WTC11 (cell line): Measurements from ENCODE around the gene NRXN2. TPM values are rescaled to one million over a fixed set of nuclear protein-coding genes. Genes with fewer than 3 reads are reported as not detected.

Experiments
- ATAC-seq: fragments of 200-7000 bp; cut with Tn5 transposase; 2 replicates; pipeline ENCODE4 v1.10.0; 2021; ENCODE audit warnings: mild to moderate bottlenecking, moderate library complexity
- CTCF ChIA-PET: fragments of 300-600 bp; sonication (Branson Sonifier 250); formaldehyde crosslinking; loops from one replicate; lab custom pipeline; 2021; ENCODE audit warnings: antibody characterized with exemption; lab: Charles Lee
- POLR2A ChIA-PET: fragments of 350-600 bp; sonication (Branson Sonifier 250); formaldehyde crosslinking; loops from one replicate; lab custom pipeline; 2021; ENCODE audit warnings: antibody characterized with exemption; lab: Charles Lee
- DNase-seq: peaks from one replicate; pipeline ENCODE4 v3.0.0; 2021; ENCODE audit warnings: low spot score
- H3K27ac Mint-ChIP-seq: 2 replicates; pipeline ENCODE4 v1.8.0; 2021; ENCODE audit warnings: mixed read lengths
- H3K27me3 Mint-ChIP-seq: 2 replicates; pipeline ENCODE4 v1.8.0; 2021; ENCODE audit warnings: low read depth, mild to moderate bottlenecking, moderate library complexity, mixed read lengths
- H3K36me3 Mint-ChIP-seq: 2 replicates; pipeline ENCODE4 v1.8.0; 2021; ENCODE audit warnings: mixed read lengths
- H3K4me1 Mint-ChIP-seq: 2 replicates; pipeline ENCODE4 v1.8.0; 2022; ENCODE audit warnings: mixed read lengths
- H3K4me3 Mint-ChIP-seq: 2 replicates; pipeline ENCODE4 v1.8.0; 2021; ENCODE audit warnings: mild to moderate bottlenecking, moderate library complexity, mixed read lengths
- H3K9me3 Mint-ChIP-seq: 2 replicates; pipeline ENCODE4 v1.8.0; 2021; ENCODE audit warnings: mixed read lengths
- EMX1 ChIP-seq: fragments of 250-450 bp; sonication (Bioruptor Pico); IDR thresholded peaks from 2 replicates; pipeline ENCODE4 v1.8.0; 2021; ENCODE audit warnings: mild to moderate bottlenecking
- ESRRA ChIP-seq: sonication (generic); formaldehyde crosslinking; IDR thresholded peaks from 2 replicates; pipeline ENCODE4 v1.8.1; 2022; ENCODE audit warnings: mild to moderate bottlenecking, missing genetic modification reagents, borderline replicate concordance
- FOXK1 ChIP-seq: sonication (generic); formaldehyde crosslinking; IDR thresholded peaks from 2 replicates; pipeline ENCODE4 v1.8.0; 2022; ENCODE audit warnings: mild to moderate bottlenecking, moderate library complexity, missing genetic modification reagents
- FOXP1 ChIP-seq: sonication (generic); formaldehyde crosslinking; IDR thresholded peaks from 2 replicates; pipeline ENCODE4 v1.8.0; 2022; ENCODE audit warnings: missing genetic modification reagents, mild to moderate bottlenecking, moderate library complexity, borderline replicate concordance
- GABPB1 ChIP-seq: sonication (generic); formaldehyde crosslinking; IDR thresholded peaks from 2 replicates; pipeline ENCODE4 v1.8.1; 2023; ENCODE audit warnings: mild to moderate bottlenecking, missing genetic modification reagents
- NFYB ChIP-seq: sonication (generic); formaldehyde crosslinking; conservative IDR thresholded peaks from 2 replicates; pipeline ENCODE4 v1.8.0; 2022; ENCODE audit warnings: low read depth, missing genetic modification reagents
- NR1H2 ChIP-seq: sonication (generic); formaldehyde crosslinking; IDR thresholded peaks from 2 replicates; pipeline ENCODE4 v1.9.0; 2021; ENCODE audit warnings: mild to moderate bottlenecking, moderate library complexity, missing genetic modification reagents
- NR2C2 ChIP-seq: sonication (generic); formaldehyde crosslinking; IDR thresholded peaks from 2 replicates; pipeline ENCODE4 v1.8.0; 2022; ENCODE audit warnings: mild to moderate bottlenecking, missing genetic modification reagents
- SMAD4 ChIP-seq: sonication (generic); formaldehyde crosslinking; IDR thresholded peaks from 2 replicates; pipeline ENCODE4 v1.8.0; 2022; ENCODE audit warnings: mild to moderate bottlenecking, missing genetic modification reagents
- TEAD4 ChIP-seq: sonication (generic); formaldehyde crosslinking; IDR thresholded peaks from 2 replicates; pipeline ENCODE4 v1.8.0; 2022; ENCODE audit warnings: mild to moderate bottlenecking, missing genetic modification reagents
- ZNF121 ChIP-seq: sonication (generic); formaldehyde crosslinking; IDR thresholded peaks from 2 replicates; pipeline ENCODE4 v1.8.0; 2023; ENCODE audit warnings: missing genetic modification reagents
- ZNF232 ChIP-seq: sonication (generic); formaldehyde crosslinking; IDR thresholded peaks from 2 replicates; pipeline ENCODE4 v1.8.0; 2022; ENCODE audit warnings: mild to moderate bottlenecking, missing genetic modification reagents
- ZNF317 ChIP-seq: sonication (generic); formaldehyde crosslinking; IDR thresholded peaks from 2 replicates; pipeline ENCODE4 v1.8.1; 2023; ENCODE audit warnings: low read depth, mild to moderate bottlenecking, moderate library complexity, missing genetic modification reagents, borderline replicate concordance
- total RNA-seq: library from RNA; stranded (reverse); gene quantifications from 3 replicates; pipeline ENCODE4 v1.2.3, GENCODE V29; 2021
- TF ChIP-seq, protein P1 (sequence below): sonication (generic); formaldehyde crosslinking; IDR thresholded peaks from 2 replicates; pipeline ENCODE4 v1.8.0; 2022; ENCODE audit warnings: mild to moderate bottlenecking, missing genetic modification reagents
- TF ChIP-seq, protein P2 (sequence below): sonication (generic); formaldehyde crosslinking; IDR thresholded peaks from 2 replicates; pipeline ENCODE4 v1.8.0; 2023; ENCODE audit warnings: missing genetic modification reagents
- TF ChIP-seq, protein P3 (sequence below): sonication (generic); formaldehyde crosslinking; IDR thresholded peaks from 2 replicates; pipeline ENCODE4 v1.8.0; 2023; ENCODE audit warnings: missing genetic modification reagents, mild to moderate bottlenecking, borderline replicate concordance
- TF ChIP-seq, protein P4 (sequence below): fragments of 200-600 bp; IDR thresholded peaks from 2 replicates; pipeline ENCODE4 v1.8.0; 2022; ENCODE audit warnings: antibody characterized with exemption
- TF ChIP-seq, protein P5 (sequence below): sonication (generic); formaldehyde crosslinking; IDR thresholded peaks from 2 replicates; pipeline ENCODE4 v1.8.0; 2023; ENCODE audit warnings: mild to moderate bottlenecking, missing genetic modification reagents
- TF ChIP-seq, protein P6 (sequence below): sonication (generic); formaldehyde crosslinking; IDR thresholded peaks from 2 replicates; pipeline ENCODE4 v1.8.1; 2022; ENCODE audit warnings: missing genetic modification reagents, borderline replicate concordance
- TF ChIP-seq, protein P7 (sequence below): fragments of 250-450 bp; sonication (Bioruptor Pico); conservative IDR thresholded peaks from 2 replicates; pipeline ENCODE4 v1.9.0; 2021; ENCODE audit warnings: mild to moderate bottlenecking

NRXN2 gene
- total RNA-seq, 1 experiment from 2014 or later = 8.6 TPM

DNA sequence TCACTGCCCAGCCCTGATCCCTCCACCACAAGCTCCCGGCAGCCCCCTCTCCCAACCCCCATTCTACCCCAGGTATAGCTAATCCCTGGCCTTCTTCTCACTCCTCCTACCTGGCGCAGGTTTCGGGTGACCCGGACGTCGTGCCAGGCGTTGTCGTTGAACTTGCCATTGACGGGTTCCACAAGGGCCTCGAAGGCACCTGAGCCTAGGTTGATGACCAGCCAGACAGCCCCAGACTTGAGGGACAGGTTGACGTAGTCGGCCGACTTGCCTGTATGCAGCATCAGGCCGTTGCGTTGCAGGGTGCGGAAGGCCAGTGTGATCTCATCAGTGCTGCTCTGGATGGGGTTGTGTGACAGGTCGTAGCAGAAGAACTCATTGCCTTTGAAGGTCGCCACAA, 37.5 kb downstream of the NRXN2 start:
- no peaks in the 10 kb centered on the region for H3K9me3 Mint-ChIP-seq
- ChIA-PET POLR2A (no interaction called here), CTCF (no interaction called here)
- H3K4me1 Mint-ChIP-seq = peaks cover 14% of the 10 kb centered on the region
- H3K36me3 Mint-ChIP-seq = no peaks in the 10 kb centered on the region
- H3K27ac Mint-ChIP-seq = no peak overlapping the region; the same call in 1 of the 2 replicates
- peaks cover 34% of the 10 kb centered on the region for H3K27me3 Mint-ChIP-seq
- DNase-seq (no peak), ATAC-seq (no peak)
- TF ChIP-seq ZNF317 (CRISPR knock-in tag) = no peak
- no peak for TF ChIP-seq TEAD4
- no peak overlapping the region for H3K4me3 Mint-ChIP-seq

DNA sequence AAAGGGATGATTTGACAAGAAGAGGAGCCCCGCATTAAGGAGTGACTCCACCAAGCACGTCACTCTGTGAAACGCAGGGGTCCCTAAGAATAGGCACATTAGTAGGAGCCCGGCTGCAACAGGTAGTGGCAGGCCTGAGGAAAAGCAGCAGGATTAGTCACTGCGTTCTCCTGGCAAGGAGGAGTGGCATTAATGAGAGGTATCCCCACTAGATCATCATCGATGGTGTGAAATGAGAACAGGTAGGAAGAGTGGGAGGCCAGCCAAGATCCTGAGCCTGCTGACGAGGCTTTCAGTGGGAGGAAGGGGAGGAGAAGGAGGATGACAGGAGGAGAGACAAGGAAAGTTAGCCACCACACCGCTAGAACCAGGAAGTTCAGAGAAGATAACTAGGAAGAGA, 38.6 kb downstream of the NRXN2 start:
- no peak for DNase-seq
- Mint-ChIP-seq H3K9me3 (no peaks in the 10 kb centered on the region), H3K36me3 (no peaks in the 10 kb centered on the region), H3K4me1 (peaks cover 14% of the 10 kb centered on the region), H3K4me3 (no peak overlapping the region), H3K27me3 (peaks cover 46% of the 10 kb centered on the region), H3K27ac (no peak overlapping the region)
- CTCF ChIA-PET = interaction anchor here (0.7 to 0.8 kb wide), 2 partner anchors 8 to 27 kb away, joined by 3 read pairs; no protein-coding TSS in a partner anchor
- POLR2A ChIA-PET = interaction anchor here (0.5 kb wide), 1 partner anchor 1939 kb away, joined by 6 read pairs; no protein-coding TSS in a partner anchor
- no peak for ATAC-seq
- TF ChIP-seq, protein P1, sequence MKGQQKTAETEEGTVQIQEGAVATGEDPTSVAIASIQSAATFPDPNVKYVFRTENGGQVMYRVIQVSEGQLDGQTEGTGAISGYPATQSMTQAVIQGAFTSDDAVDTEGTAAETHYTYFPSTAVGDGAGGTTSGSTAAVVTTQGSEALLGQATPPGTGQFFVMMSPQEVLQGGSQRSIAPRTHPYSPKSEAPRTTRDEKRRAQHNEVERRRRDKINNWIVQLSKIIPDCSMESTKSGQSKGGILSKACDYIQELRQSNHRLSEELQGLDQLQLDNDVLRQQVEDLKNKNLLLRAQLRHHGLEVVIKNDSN (CRISPR knock-in tag) = no peak
- TF ChIP-seq GABPB1 = no peak
- no peak for TF ChIP-seq ZNF121 (CRISPR knock-in tag)
- TF ChIP-seq, protein P2, sequence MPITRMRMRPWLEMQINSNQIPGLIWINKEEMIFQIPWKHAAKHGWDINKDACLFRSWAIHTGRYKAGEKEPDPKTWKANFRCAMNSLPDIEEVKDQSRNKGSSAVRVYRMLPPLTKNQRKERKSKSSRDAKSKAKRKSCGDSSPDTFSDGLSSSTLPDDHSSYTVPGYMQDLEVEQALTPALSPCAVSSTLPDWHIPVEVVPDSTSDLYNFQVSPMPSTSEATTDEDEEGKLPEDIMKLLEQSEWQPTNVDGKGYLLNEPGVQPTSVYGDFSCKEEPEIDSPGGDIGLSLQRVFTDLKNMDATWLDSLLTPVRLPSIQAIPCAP (CRISPR knock-in tag) = no peak
- TF ChIP-seq FOXK1 (CRISPR knock-in tag) = no peak
- TF ChIP-seq ESRRA (CRISPR knock-in tag) = no peak
- TF ChIP-seq FOXP1 (CRISPR knock-in tag) = no peak
- TF ChIP-seq, protein P3, sequence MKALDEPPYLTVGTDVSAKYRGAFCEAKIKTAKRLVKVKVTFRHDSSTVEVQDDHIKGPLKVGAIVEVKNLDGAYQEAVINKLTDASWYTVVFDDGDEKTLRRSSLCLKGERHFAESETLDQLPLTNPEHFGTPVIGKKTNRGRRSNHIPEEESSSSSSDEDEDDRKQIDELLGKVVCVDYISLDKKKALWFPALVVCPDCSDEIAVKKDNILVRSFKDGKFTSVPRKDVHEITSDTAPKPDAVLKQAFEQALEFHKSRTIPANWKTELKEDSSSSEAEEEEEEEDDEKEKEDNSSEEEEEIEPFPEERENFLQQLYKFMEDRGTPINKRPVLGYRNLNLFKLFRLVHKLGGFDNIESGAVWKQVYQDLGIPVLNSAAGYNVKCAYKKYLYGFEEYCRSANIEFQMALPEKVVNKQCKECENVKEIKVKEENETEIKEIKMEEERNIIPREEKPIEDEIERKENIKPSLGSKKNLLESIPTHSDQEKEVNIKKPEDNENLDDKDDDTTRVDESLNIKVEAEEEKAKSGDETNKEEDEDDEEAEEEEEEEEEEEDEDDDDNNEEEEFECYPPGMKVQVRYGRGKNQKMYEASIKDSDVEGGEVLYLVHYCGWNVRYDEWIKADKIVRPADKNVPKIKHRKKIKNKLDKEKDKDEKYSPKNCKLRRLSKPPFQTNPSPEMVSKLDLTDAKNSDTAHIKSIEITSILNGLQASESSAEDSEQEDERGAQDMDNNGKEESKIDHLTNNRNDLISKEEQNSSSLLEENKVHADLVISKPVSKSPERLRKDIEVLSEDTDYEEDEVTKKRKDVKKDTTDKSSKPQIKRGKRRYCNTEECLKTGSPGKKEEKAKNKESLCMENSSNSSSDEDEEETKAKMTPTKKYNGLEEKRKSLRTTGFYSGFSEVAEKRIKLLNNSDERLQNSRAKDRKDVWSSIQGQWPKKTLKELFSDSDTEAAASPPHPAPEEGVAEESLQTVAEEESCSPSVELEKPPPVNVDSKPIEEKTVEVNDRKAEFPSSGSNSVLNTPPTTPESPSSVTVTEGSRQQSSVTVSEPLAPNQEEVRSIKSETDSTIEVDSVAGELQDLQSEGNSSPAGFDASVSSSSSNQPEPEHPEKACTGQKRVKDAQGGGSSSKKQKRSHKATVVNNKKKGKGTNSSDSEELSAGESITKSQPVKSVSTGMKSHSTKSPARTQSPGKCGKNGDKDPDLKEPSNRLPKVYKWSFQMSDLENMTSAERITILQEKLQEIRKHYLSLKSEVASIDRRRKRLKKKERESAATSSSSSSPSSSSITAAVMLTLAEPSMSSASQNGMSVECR (CRISPR knock-in tag) = no peak
- TF ChIP-seq, protein P4, sequence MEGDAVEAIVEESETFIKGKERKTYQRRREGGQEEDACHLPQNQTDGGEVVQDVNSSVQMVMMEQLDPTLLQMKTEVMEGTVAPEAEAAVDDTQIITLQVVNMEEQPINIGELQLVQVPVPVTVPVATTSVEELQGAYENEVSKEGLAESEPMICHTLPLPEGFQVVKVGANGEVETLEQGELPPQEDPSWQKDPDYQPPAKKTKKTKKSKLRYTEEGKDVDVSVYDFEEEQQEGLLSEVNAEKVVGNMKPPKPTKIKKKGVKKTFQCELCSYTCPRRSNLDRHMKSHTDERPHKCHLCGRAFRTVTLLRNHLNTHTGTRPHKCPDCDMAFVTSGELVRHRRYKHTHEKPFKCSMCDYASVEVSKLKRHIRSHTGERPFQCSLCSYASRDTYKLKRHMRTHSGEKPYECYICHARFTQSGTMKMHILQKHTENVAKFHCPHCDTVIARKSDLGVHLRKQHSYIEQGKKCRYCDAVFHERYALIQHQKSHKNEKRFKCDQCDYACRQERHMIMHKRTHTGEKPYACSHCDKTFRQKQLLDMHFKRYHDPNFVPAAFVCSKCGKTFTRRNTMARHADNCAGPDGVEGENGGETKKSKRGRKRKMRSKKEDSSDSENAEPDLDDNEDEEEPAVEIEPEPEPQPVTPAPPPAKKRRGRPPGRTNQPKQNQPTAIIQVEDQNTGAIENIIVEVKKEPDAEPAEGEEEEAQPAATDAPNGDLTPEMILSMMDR = no peak
- TF ChIP-seq NR1H2 (CRISPR knock-in tag) = no peak
- no peak for TF ChIP-seq TEAD4
- TF ChIP-seq SMAD4 (CRISPR knock-in tag) = no peak
- TF ChIP-seq EMX1 = no peak
- TF ChIP-seq, protein P5, sequence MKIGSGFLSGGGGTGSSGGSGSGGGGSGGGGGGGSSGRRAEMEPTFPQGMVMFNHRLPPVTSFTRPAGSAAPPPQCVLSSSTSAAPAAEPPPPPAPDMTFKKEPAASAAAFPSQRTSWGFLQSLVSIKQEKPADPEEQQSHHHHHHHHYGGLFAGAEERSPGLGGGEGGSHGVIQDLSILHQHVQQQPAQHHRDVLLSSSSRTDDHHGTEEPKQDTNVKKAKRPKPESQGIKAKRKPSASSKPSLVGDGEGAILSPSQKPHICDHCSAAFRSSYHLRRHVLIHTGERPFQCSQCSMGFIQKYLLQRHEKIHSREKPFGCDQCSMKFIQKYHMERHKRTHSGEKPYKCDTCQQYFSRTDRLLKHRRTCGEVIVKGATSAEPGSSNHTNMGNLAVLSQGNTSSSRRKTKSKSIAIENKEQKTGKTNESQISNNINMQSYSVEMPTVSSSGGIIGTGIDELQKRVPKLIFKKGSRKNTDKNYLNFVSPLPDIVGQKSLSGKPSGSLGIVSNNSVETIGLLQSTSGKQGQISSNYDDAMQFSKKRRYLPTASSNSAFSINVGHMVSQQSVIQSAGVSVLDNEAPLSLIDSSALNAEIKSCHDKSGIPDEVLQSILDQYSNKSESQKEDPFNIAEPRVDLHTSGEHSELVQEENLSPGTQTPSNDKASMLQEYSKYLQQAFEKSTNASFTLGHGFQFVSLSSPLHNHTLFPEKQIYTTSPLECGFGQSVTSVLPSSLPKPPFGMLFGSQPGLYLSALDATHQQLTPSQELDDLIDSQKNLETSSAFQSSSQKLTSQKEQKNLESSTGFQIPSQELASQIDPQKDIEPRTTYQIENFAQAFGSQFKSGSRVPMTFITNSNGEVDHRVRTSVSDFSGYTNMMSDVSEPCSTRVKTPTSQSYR (CRISPR knock-in tag) = no peak
- no peak for TF ChIP-seq ZNF232 (CRISPR knock-in tag)
- TF ChIP-seq, protein P6, sequence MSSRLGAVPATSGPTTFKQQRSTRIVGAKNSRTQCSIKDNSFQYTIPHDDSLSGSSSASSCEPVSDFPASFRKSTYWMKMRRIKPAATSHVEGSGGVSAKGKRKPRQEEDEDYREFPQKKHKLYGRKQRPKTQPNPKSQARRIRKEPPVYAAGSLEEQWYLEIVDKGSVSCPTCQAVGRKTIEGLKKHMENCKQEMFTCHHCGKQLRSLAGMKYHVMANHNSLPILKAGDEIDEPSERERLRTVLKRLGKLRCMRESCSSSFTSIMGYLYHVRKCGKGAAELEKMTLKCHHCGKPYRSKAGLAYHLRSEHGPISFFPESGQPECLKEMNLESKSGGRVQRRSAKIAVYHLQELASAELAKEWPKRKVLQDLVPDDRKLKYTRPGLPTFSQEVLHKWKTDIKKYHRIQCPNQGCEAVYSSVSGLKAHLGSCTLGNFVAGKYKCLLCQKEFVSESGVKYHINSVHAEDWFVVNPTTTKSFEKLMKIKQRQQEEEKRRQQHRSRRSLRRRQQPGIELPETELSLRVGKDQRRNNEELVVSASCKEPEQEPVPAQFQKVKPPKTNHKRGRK (CRISPR knock-in tag) = no peak
- TF ChIP-seq, protein P7, sequence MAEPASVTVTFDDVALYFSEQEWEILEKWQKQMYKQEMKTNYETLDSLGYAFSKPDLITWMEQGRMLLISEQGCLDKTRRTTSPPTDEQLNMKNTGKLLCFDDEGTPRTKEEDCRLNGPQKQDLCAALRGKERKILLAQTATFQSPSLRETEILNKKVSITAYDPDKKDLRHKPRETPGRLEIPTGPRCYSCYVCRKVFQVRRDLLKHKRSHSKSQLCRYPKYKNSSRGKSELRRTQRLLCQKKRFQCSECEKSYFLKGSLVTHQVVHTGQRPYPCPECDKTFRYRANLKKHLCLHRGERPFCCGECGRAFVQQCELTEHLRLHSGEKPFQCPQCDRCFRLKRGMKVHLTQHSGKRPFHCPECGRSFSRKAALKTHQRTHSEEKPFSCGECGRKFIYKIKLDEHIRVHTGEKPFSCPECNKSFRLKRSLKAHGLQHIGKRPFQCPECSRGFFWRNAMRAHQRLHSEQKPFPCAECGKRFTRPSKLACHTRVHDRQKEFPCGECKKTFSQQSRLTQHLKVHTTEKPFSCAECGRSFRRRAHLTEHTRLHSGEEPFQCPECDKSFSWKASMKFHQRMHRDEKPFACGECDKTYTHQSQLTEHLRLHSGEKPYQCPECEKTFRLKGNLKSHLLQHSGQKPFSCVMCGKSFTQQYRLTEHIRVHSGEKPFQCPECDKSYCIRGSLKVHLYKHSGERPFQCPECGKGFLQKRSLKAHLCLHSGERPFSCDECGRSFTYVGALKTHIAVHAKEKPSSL = no peak
- no peak for TF ChIP-seq NFYB
- TF ChIP-seq NR2C2 (CRISPR knock-in tag) = no peak
